Measurements from ENCODE around the gene RXFP3.

- no peak for TF ChIP-seq POLR2A (IDR thresholded peaks at IDR 0.05; ENCODE audit: control extremely low read depth in 1 of 2, low read depth in 2 of 2, low read length in 2 of 2)
- TF ChIP-seq SUZ12 (IDR thresholded peaks at IDR 0.05; ENCODE audit: low read length): no peak
- TF ChIP-seq KDM4A (IDR thresholded peaks at IDR 0.05; ENCODE audit: low read depth, low read length, severe bottlenecking): no peak
- TF ChIP-seq USF2 (IDR thresholded peaks at IDR 0.05; ENCODE audit: low read length): no peak
- no peak for TF ChIP-seq EZH2 (IDR thresholded peaks at IDR 0.05; ENCODE audit: low read depth, low read length, severe bottlenecking)
Measured at GRCh38 chr5:33981408-33982162, 45.4 kb downstream of the RXFP3 start.
